Posterior cingulate gyrus (tissue), 11 donors: Measurements from ENCODE around the gene MIOS.

ENCODE experiments used
- DNase-seq, 10 donors: peaks; one replicate each; pipeline versions ENCODE4 v3.0.0 to v3.0.0-alpha.2; 2020 to 2021; ENCODE audit warnings: mixed read lengths in 3 of 10
- intact Hi-C: fragments of 100-400 bp; cut with DNase I; formaldehyde crosslinking; loops from one replicate; pipeline ENCODE4 v1.15.1; 2023

MIOS gene

GRCh38 chr7:7577888-7578287, 11.2 kb downstream of the MIOS start:
- intact Hi-C loops, result no loop called here
- DNase-seq, result no peak

GRCh38 chr7:7579638-7580037, 13.0 kb downstream of the MIOS start:
- no peak for DNase-seq
- intact Hi-C loops, result no loop called here

- intact Hi-C loops, result no loop called here
These were observed 15.0 kb downstream of the MIOS start for GRCh38 chr7:7581531-7582179.

GRCh38 chr7:7582596-7582995, 15.9 kb downstream of the MIOS start:
- intact Hi-C loops, result no loop called here
- DNase-seq, result no peak

More at GRCh38 chr7:7581531-7582179, 15.0 kb downstream of the MIOS start:
- DNase-seq, result no peak

- no peak for DNase-seq
- intact Hi-C loops, result no loop called here
These were observed 17.0 kb downstream of the MIOS start for GRCh38 chr7:7583731-7584130.

GRCh38 chr7:7584653-7585052, 18.0 kb downstream of the MIOS start:
- DNase-seq, result no peak
- intact Hi-C loops, result no loop called here

- no peak for DNase-seq
- intact Hi-C loops, result no loop called here
These were observed 18.7 kb downstream of the MIOS start for GRCh38 chr7:7585241-7585928.

- no peak for DNase-seq
- intact Hi-C loops, result loop anchor here (2.0 kb wide), 1 partner anchor 621 kb away; no protein-coding TSS in a partner anchor
These were observed 28.8 kb downstream of the MIOS start for GRCh38 chr7:7595451-7595850.

GRCh38 chr7:7596176-7596575, 29.5 kb downstream of the MIOS start:
- intact Hi-C loops, result no loop called here
- no peak for DNase-seq

GRCh38 chr7:7607010-7607409, 40.3 kb downstream of the MIOS start:
- no peak for DNase-seq
- intact Hi-C loops, result no loop called here

GRCh38 chr7:7609330-7609729, 42.6 kb downstream of the MIOS start:
- no peak for DNase-seq
- intact Hi-C loops, result no loop called here

GRCh38 chr7:7612519-7612918, 45.8 kb downstream of the MIOS start:
- DNase-seq, result no peak
- intact Hi-C loops, result no loop called here

- DNase-seq, result no peak
- intact Hi-C loops, result no loop called here
These were observed 46.5 kb downstream of the MIOS start for GRCh38 chr7:7613210-7613609.

GRCh38 chr7:7614018-7614741, 47.5 kb downstream of the MIOS start:
- DNase-seq, result no peak

GRCh38 chr7:7617550-7617949, 50.9 kb downstream of the MIOS start:
- intact Hi-C loops, result no loop called here
- no peak for DNase-seq

More at GRCh38 chr7:7614018-7614741, 47.5 kb downstream of the MIOS start:
- intact Hi-C loops, result no loop called here

GRCh38 chr7:7618410-7618809, 51.7 kb downstream of the MIOS start:
- intact Hi-C loops, result no loop called here

GRCh38 chr7:7620236-7620635, 53.6 kb downstream of the MIOS start:
- DNase-seq, result no peak
- intact Hi-C loops, result no loop called here

More at GRCh38 chr7:7618410-7618809, 51.7 kb downstream of the MIOS start:
- DNase-seq, result no peak

GRCh38 chr7:7620644-7621210, 54.0 kb downstream of the MIOS start:
- no peak for DNase-seq
- intact Hi-C loops, result no loop called here

- intact Hi-C loops, result no loop called here
- no peak for DNase-seq
These were observed 61.8 kb downstream of the MIOS start for GRCh38 chr7:7628476-7628875.

- no peak for DNase-seq
- intact Hi-C loops, result no loop called here
These were observed 64.1 kb downstream of the MIOS start for GRCh38 chr7:7630626-7631329.

- DNase-seq, result no peak
- intact Hi-C loops, result no loop called here
These were observed 72.7 kb downstream of the MIOS start for GRCh38 chr7:7639421-7639820.
